Glutamatergic neuron (in vitro differentiated cells): ENCODE measurements around the gene CTAG1B. TPM values are rescaled to one million over a fixed set of nuclear protein-coding genes. Genes with fewer than 3 reads are reported as not detected.
"Not testable (repeated sequence)": the region's sequence is repeated elsewhere in the genome, so short reads cannot be mapped to it uniquely, and the experiment has no call there.

Experiments
- DNase-seq: peaks from one replicate; pipeline ENCODE4 v3.0.0; 2022
- H3K27ac Mint-ChIP-seq: one replicate; pipeline ENCODE4 v1.8.0; 2020; ENCODE audit warnings: mild to moderate bottlenecking, mixed read lengths, inconsistent platforms; ENCODE audit not compliant: unreplicated experiment
- H3K27me3 Mint-ChIP-seq: one replicate; pipeline ENCODE4 v1.8.0; 2020; ENCODE audit warnings: mild to moderate bottlenecking, moderate library complexity, mixed read lengths, inconsistent platforms; ENCODE audit not compliant: unreplicated experiment
- H3K36me3 Mint-ChIP-seq: one replicate; pipeline ENCODE4 v1.8.0; 2020; ENCODE audit warnings: mild to moderate bottlenecking, mixed read lengths, inconsistent platforms; ENCODE audit not compliant: unreplicated experiment
- H3K4me1 Mint-ChIP-seq: one replicate; pipeline ENCODE4 v1.8.0; 2020; ENCODE audit warnings: mild to moderate bottlenecking, low read depth, mixed read lengths, inconsistent platforms; ENCODE audit not compliant: unreplicated experiment
- H3K4me3 Mint-ChIP-seq: one replicate; pipeline ENCODE4 v1.8.0; 2020; ENCODE audit warnings: mild to moderate bottlenecking, mixed read lengths, inconsistent platforms; ENCODE audit not compliant: unreplicated experiment
- H3K9me3 Mint-ChIP-seq: one replicate; pipeline ENCODE4 v1.8.0; 2020; ENCODE audit warnings: mild to moderate bottlenecking, moderate library complexity, mixed read lengths, inconsistent platforms; ENCODE audit not compliant: unreplicated experiment
- CTCF ChIP-seq: fragments of 200-600 bp; sonication (generic); IDR thresholded peaks from one replicate; pipeline ENCODE4 v1.5.0; 2021; ENCODE audit not compliant: partially characterized antibody, unreplicated experiment
- total RNA-seq: library from RNA; stranded (reverse); fragmentation: NEBNext Ultra II Directional; extraction: Animal tissue kit (Norgen Biotek cat#: 25700); gene quantifications from one replicate; pipeline ENCODE4 v1.2.1, GENCODE V29; 2021; ENCODE audit not compliant: unreplicated experiment

CTAG1B gene
- total RNA-seq, 1 donor from 2014 or later: not detected

DNA sequence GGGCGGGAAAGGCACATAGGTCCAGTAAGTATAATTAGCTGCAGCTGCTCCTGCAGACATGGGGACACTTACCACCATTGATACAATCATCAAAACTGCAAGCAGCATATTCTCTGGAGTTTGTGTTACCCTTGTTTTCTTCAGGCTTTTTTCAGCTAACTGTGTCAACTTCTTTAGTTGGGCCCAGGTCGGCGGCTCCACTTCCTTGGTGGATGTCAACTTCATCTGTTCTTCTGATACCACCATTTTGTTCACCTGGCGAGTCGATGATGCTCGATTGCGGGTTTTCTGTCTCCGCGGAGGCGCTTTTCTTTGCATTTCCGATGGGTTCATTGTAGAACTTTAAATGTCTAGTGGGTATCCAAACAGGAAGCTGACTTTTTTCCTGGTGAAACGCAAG is 7.9 kb downstream of the CTAG1B start:
- not testable (repeated sequence) for H3K4me3 Mint-ChIP-seq, H3K4me1 Mint-ChIP-seq, H3K9me3 Mint-ChIP-seq, H3K36me3 Mint-ChIP-seq, H3K27ac Mint-ChIP-seq, H3K27me3 Mint-ChIP-seq, DNase-seq

GRCh38 chrX:154608823-154609222 is 10.3 kb downstream of the CTAG1B start:
- H3K4me1 Mint-ChIP-seq, DNase-seq, H3K4me3 Mint-ChIP-seq, H3K9me3 Mint-ChIP-seq, H3K27ac Mint-ChIP-seq, H3K36me3 Mint-ChIP-seq, H3K27me3 Mint-ChIP-seq: not testable (repeated sequence)

GRCh38 chrX:154607976-154608375 is 11.1 kb downstream of the CTAG1B start:
- H3K36me3 Mint-ChIP-seq, H3K27me3 Mint-ChIP-seq: not testable (repeated sequence)

DNA sequence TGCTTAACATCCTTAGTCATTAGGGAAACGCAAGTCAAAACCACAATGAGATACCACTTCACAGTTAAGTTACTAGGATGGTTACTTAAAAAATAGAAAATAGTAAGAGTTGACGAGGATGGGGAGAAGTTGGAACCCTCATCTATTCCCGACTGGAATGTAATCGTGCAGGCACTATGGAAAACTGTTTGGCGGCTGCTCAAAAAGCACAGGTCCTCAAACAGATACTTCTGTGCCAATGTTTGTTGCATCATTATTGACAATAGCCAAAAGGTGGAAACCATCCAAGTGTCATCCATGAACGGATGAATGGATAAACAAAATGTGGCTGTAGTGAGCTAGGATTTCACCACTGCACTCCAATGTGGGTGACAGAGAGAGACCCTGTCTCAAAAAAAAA is 11.7 kb downstream of the CTAG1B start:
- Mint-ChIP-seq H3K27ac (no peak overlapping the region), H3K4me1 (no peaks in the 10 kb centered on the region), H3K36me3 (no peaks in the 10 kb centered on the region), H3K27me3 (no peaks in the 10 kb centered on the region), H3K9me3 (peaks cover 1% of the 10 kb centered on the region), H3K4me3 (no peak overlapping the region)
- no peak for TF ChIP-seq CTCF
- no peak for DNase-seq

More at GRCh38 chrX:154607976-154608375, 11.1 kb downstream of the CTAG1B start:
- not testable (repeated sequence) for H3K4me1 Mint-ChIP-seq, H3K9me3 Mint-ChIP-seq, H3K27ac Mint-ChIP-seq, DNase-seq, H3K4me3 Mint-ChIP-seq

- no peak for DNase-seq
- TF ChIP-seq CTCF: no peak
- no peaks in the 10 kb centered on the region for H3K27me3 Mint-ChIP-seq
- H3K27ac Mint-ChIP-seq: no peak overlapping the region
- H3K9me3 Mint-ChIP-seq: peaks cover 1% of the 10 kb centered on the region
- no peak overlapping the region for H3K4me3 Mint-ChIP-seq
- no peaks in the 10 kb centered on the region for H3K4me1 Mint-ChIP-seq
- H3K36me3 Mint-ChIP-seq: no peaks in the 10 kb centered on the region
Observed at GRCh38 chrX:154605566-154605965, 13.5 kb downstream of the CTAG1B start.

DNA sequence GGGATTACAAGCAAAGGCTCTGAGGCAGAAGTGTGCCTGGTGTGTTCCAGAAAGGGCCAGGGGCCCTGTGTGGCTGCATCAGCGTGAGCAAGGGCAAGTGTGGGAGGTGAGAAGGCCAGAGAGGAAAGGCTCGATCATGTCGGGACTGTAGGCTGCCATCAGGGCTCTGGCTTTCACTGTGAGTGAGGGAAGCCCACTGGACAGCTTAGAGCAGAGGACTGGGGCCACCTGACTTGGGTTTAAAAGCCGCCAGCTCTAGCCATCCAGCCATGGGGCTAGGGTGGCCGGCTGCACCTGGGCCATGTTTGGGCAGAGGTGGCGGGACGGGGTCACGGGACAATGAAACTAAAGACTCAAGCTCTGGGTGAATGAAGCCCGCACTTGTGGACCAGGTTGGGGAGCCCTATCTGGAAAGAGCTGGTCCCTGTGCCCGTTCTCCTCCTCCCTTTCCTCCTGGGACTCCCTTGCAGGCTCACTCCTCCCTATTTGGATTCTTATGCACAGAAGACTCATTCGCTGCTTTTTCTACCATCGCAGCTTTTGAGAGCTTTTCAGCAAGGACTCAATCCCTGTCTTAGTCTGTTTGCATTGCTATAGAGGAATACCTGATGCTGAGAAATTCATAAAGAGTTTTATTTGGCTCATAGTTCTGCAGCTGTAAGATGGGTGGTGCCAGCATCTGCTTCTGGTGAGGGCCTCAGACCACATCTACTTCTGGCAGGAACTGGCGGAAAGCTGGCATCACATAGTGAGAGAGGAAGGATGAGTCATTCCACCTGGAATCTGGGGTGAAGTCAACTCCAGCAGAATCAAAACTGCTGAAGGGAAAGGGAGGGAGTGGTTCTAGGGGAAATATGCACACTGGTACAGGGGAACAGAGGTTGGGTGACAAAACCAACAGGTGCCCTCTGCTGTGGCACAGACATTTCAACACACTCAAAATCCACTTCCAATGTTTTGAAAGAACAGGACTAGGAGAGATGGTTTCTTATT is 15.3 kb downstream of the CTAG1B start:
- Mint-ChIP-seq H3K4me1 (no peaks in the 10 kb centered on the region), H3K36me3 (no peaks in the 10 kb centered on the region), H3K27ac (no peak overlapping the region)

More for the DNA sequence above, 15.3 kb downstream of the CTAG1B start:
- Mint-ChIP-seq H3K27me3 (no peaks in the 10 kb centered on the region), H3K9me3 (peaks cover 1% of the 10 kb centered on the region), H3K4me3 (no peak overlapping the region)
- DNase-seq: no peak
- no peak for TF ChIP-seq CTCF
